OCI-LY1 (cell line): ENCODE measurements around the gene SPACA5.
"Not testable (repeated sequence)": the region's sequence is repeated elsewhere in the genome, so short reads cannot be mapped to it uniquely, and the experiment has no call there.

Experiments used
- H2AFZ ChIP-seq: fragments of 200-600 bp; sonication (generic), shearing (Covaris generic); 2 replicates; pipeline ENCODE4 v1.6.0; 2014; ENCODE audit warnings: antibody characterized with exemption, mild to moderate bottlenecking, low read length
- H3F3A ChIP-seq: fragments of 200-600 bp; sonication (generic), shearing (Covaris generic); 2 replicates; pipeline ENCODE4 v1.6.0; 2014; ENCODE audit warnings: mild to moderate bottlenecking, antibody characterized with exemption, low read length, moderate library complexity; ENCODE audit not compliant: insufficient read depth
- H3K27ac ChIP-seq: fragments of 200-600 bp; sonication (generic); 2 replicates; pipeline ENCODE4 v1.5.1; 2014; ENCODE audit warnings: low read length, mixed run types, mild to moderate bottlenecking, low read depth; ENCODE audit not compliant: poor library complexity, severe bottlenecking
- H3K27me3 ChIP-seq: fragments of 200-600 bp; sonication (generic); 2 replicates; pipeline ENCODE4 v1.6.0; 2014; ENCODE audit warnings: antibody characterized with exemption, mild to moderate bottlenecking, low read length, moderate library complexity; ENCODE audit not compliant: insufficient read depth
- H3K36me3 ChIP-seq: fragments of 200-600 bp; sonication (generic); 2 replicates; pipeline ENCODE4 v1.6.1; 2014; ENCODE audit warnings: mild to moderate bottlenecking, antibody characterized with exemption, low read length, moderate library complexity, mixed read lengths; ENCODE audit not compliant: insufficient read depth
- H3K4me1 ChIP-seq: fragments of 200-600 bp; sonication (generic); 2 replicates; pipeline ENCODE4 v1.5.1; 2014; ENCODE audit warnings: mild to moderate bottlenecking, low read length, moderate library complexity; ENCODE audit not compliant: insufficient read depth, severe bottlenecking
- H3K4me2 ChIP-seq: fragments of 200-600 bp; sonication (generic), shearing (Covaris generic); 2 replicates; pipeline ENCODE4 v1.6.1; 2014; ENCODE audit warnings: low read length
- H3K4me3 ChIP-seq: fragments of 200-600 bp; sonication (generic); 2 replicates; pipeline ENCODE4 v1.5.1; 2014; ENCODE audit warnings: low read length, low read depth, mild to moderate bottlenecking, mixed read lengths; ENCODE audit not compliant: poor library complexity, severe bottlenecking
- H3K79me2 ChIP-seq: fragments of 200-600 bp; shearing (Covaris generic); 2 replicates; pipeline ENCODE4 v1.6.1; 2016; ENCODE audit warnings: mixed run types, low read length, mixed read lengths; ENCODE audit not compliant: insufficient read depth
- H3K9ac ChIP-seq: fragments of 200-600 bp; sonication (generic), shearing (Covaris generic); 2 replicates; pipeline ENCODE4 v1.6.1; 2014; ENCODE audit warnings: mild to moderate bottlenecking, low read length, mixed read lengths
- H3K9me2 ChIP-seq: fragments of 200-600 bp; sonication (generic), shearing (Covaris generic); 2 replicates; pipeline ENCODE4 v1.6.1; 2014; ENCODE audit warnings: low read depth, mild to moderate bottlenecking, low read length, mixed read lengths
- H3K9me3 ChIP-seq: fragments of 200-600 bp; shearing (Covaris generic); 2 replicates; pipeline ENCODE4 v1.6.1; 2014; ENCODE audit warnings: low read length, mixed read lengths
- H4K20me1 ChIP-seq: fragments of 200-600 bp; sonication (generic), shearing (Covaris generic); 2 replicates; pipeline ENCODE4 v1.6.0; 2016; ENCODE audit warnings: mild to moderate bottlenecking, low read length; ENCODE audit not compliant: insufficient read depth
- CTCF ChIP-seq: fragments of 200-600 bp; sonication (generic), shearing (Covaris generic); IDR thresholded peaks from 2 replicates; pipeline ENCODE4 v1.5.1; 2017; ENCODE audit warnings: mild to moderate bottlenecking, antibody characterized with exemption, low read length, moderate library complexity, mixed read lengths
- EZH2 ChIP-seq: fragments of 200-600 bp; sonication (generic), shearing (Covaris generic); IDR thresholded peaks from 2 replicates; pipeline ENCODE4 v1.8.0; 2017; ENCODE audit warnings: borderline replicate concordance, mixed run types, mild to moderate bottlenecking, antibody characterized with exemption, low read length, moderate library complexity, mixed read lengths

SPACA5 gene

GRCh38 chrX:48003758-48004457, 2.9 kb upstream of the SPACA5 start, which contains the start of gene ZNF182:
Gene ZNF182, minus strand, starts transcription at chrX:48003989. Its CDS starts 1,380 bp downstream, at chrX:48002609.
- H3K79me2 ChIP-seq, result 0 out of 2 replicates have a peak, but pooled peaks cover 7% of the 10 kb centered on the region
- H3K4me3 ChIP-seq, result peak within 1 kb of the TSS; percentile 79
- no peaks in the 10 kb centered on the region for H3K27me3 ChIP-seq
- H4K20me1 ChIP-seq, result no peaks in the 10 kb centered on the region
- H3F3A ChIP-seq, result no peaks in the 10 kb centered on the region
- TF ChIP-seq CTCF, result no peak
- TF ChIP-seq EZH2, result no peak
- no peak within 1 kb of the TSS for H2AFZ ChIP-seq
- H3K9ac ChIP-seq, result peak within 1 kb of the TSS; percentile 82
- no peaks in the 10 kb centered on the region for H3K9me3 ChIP-seq
- H3K36me3 ChIP-seq, result peaks cover 30% of the 10 kb centered on the region
- H3K4me1 ChIP-seq, result peaks cover 12% of the 10 kb centered on the region
- peak within 1 kb of the TSS; percentile 70 for H3K4me2 ChIP-seq
- peak within 1 kb of the TSS; percentile 70 for H3K27ac ChIP-seq
- H3K9me2 ChIP-seq, result no peaks in the 10 kb centered on the region

GRCh38 chrX:48009445-48009960, 2.7 kb downstream of the SPACA5 start:
- H2AFZ ChIP-seq, H3K27ac ChIP-seq, H3K36me3 ChIP-seq, H3K79me2 ChIP-seq, H3K4me1 ChIP-seq, H4K20me1 ChIP-seq, H3K27me3 ChIP-seq, H3K9me3 ChIP-seq, H3K9ac ChIP-seq, H3F3A ChIP-seq, H3K9me2 ChIP-seq, H3K4me3 ChIP-seq, H3K4me2 ChIP-seq: not testable (repeated sequence)

GRCh38 chrX:48016583-48017310, 10.0 kb downstream of the SPACA5 start:
- not testable (repeated sequence) for H3K27me3 ChIP-seq, H3K9me3 ChIP-seq, H3K4me2 ChIP-seq, H4K20me1 ChIP-seq, H3K79me2 ChIP-seq, H2AFZ ChIP-seq, H3K9me2 ChIP-seq, H3F3A ChIP-seq, H3K9ac ChIP-seq, H3K27ac ChIP-seq, H3K36me3 ChIP-seq, H3K4me3 ChIP-seq, H3K4me1 ChIP-seq

GRCh38 chrX:48019892-48020291, 13.1 kb downstream of the SPACA5 start:
- not testable (repeated sequence) for H3K79me2 ChIP-seq, H3K9me3 ChIP-seq, H3K27me3 ChIP-seq, H4K20me1 ChIP-seq, H3K9ac ChIP-seq, H3K4me3 ChIP-seq, H3F3A ChIP-seq, H3K4me1 ChIP-seq, H3K9me2 ChIP-seq, H3K4me2 ChIP-seq, H2AFZ ChIP-seq, H3K36me3 ChIP-seq, H3K27ac ChIP-seq

GRCh38 chrX:48020472-48020871, 13.7 kb downstream of the SPACA5 start:
- H3K9ac ChIP-seq, H2AFZ ChIP-seq, H3K27ac ChIP-seq, H3K79me2 ChIP-seq, H3K4me3 ChIP-seq, H3F3A ChIP-seq, H3K9me3 ChIP-seq, H3K4me1 ChIP-seq, H3K27me3 ChIP-seq, H3K9me2 ChIP-seq, H4K20me1 ChIP-seq, H3K4me2 ChIP-seq, H3K36me3 ChIP-seq: not testable (repeated sequence)
